A673 (cell line): ENCODE results near the gene ADGRD1. TPM values are rescaled to one million over a fixed set of nuclear protein-coding genes. Genes with fewer than 3 reads are reported as not detected.

Experiments
- BruUV-seq: library from RNA; stranded (reverse); fragments of 400-500 nt; replicated peaks from 2 replicates; lab custom pipeline; 2021; lab: Mats Ljungman, UMichigan
- CTCF ChIA-PET: fragments of 300-600 bp; sonication (Branson Sonifier 250); formaldehyde crosslinking; loops from one replicate; lab custom pipeline; 2022; ENCODE audit warnings: antibody characterized with exemption; lab: Charles Lee
- POLR2A ChIA-PET: fragments of 300-600 bp; sonication (Branson Sonifier 250); formaldehyde crosslinking; loops from one replicate; lab custom pipeline; 2022; ENCODE audit warnings: antibody characterized with exemption; ENCODE audit not compliant: low non-redundant PET; lab: Charles Lee
- DNase-seq: peaks from one replicate; pipeline ENCODE4 v3.0.0-alpha.2; 2015; ENCODE audit warnings: low spot score
- H3K27ac ChIP-seq: fragments of 200-600 bp; sonication (generic); 2 replicates; pipeline ENCODE4 v1.5.1; 2016; ENCODE audit warnings: mixed run types, low read depth, mild to moderate bottlenecking, mixed read lengths, antibody characterized with exemption, low read length; ENCODE audit not compliant: poor library complexity, severe bottlenecking
- H3K27me3 ChIP-seq: fragments of 200-600 bp; sonication (generic); replicated peaks from 2 replicates; pipeline ENCODE4 v1.6.1; 2017; ENCODE audit warnings: mixed run types, low read depth, mild to moderate bottlenecking, mixed read lengths, antibody characterized with exemption, low read length; ENCODE audit not compliant: insufficient read depth, poor library complexity
- H3K36me3 ChIP-seq: fragments of 200-600 bp; sonication (generic); 2 replicates; pipeline ENCODE4 v1.6.1; 2016; ENCODE audit warnings: mixed run types, mild to moderate bottlenecking, mixed read lengths, antibody characterized with exemption, low read length; ENCODE audit not compliant: insufficient read depth, poor library complexity, severe bottlenecking
- H3K4me1 ChIP-seq: fragments of 200-600 bp; sonication (generic); 2 replicates; pipeline ENCODE4 v1.6.1; 2017; ENCODE audit warnings: mixed run types, mild to moderate bottlenecking, mixed read lengths, antibody characterized with exemption, low read length; ENCODE audit not compliant: insufficient read depth, poor library complexity, severe bottlenecking
- H3K4me3 ChIP-seq: fragments of 200-600 bp; sonication (generic); 2 replicates; pipeline ENCODE4 v1.5.1; 2016; ENCODE audit warnings: low read depth, mixed run types, mild to moderate bottlenecking, mixed read lengths, low read length; ENCODE audit not compliant: poor library complexity, severe bottlenecking
- H3K9me3 ChIP-seq: fragments of 200-600 bp; sonication (generic); 2 replicates; pipeline ENCODE4 v1.6.1; 2016; ENCODE audit warnings: mixed run types, low read depth, mild to moderate bottlenecking, mixed read lengths, antibody characterized with exemption, low read length; ENCODE audit not compliant: poor library complexity, severe bottlenecking
- EZH2 ChIP-seq: fragments of 200-600 bp; sonication (generic); IDR thresholded peaks from 2 replicates; pipeline ENCODE4 v1.6.1; 2017; ENCODE audit warnings: borderline replicate concordance, low read depth, mild to moderate bottlenecking, mixed read lengths, antibody characterized with exemption, low read length; ENCODE audit not compliant: poor library complexity, severe bottlenecking
- intact Hi-C: fragments of 100-400 bp; cut with micrococcal nuclease; formaldehyde crosslinking; loops from one replicate; pipeline ENCODE4 v1.10.0; 2022; ENCODE audit not compliant: unreplicated experiment
- total RNA-seq: library from RNA; stranded (reverse); gene quantifications from 2 replicates; pipeline ENCODE4 v1.2.3, GENCODE V29; 2021
- TF ChIP-seq, protein P1 (sequence below): fragments of 300-800, 200-600 bp; sonication (generic); conservative IDR thresholded peaks from 2 replicates; pipeline ENCODE4 v1.5.1; 2017; ENCODE audit warnings: low read depth, mild to moderate bottlenecking, antibody characterized with exemption, low read length, moderate library complexity, mixed read lengths

Gene ADGRD1
- total RNA-seq, 1 experiment from 2014 or later, result not detected

DNA sequence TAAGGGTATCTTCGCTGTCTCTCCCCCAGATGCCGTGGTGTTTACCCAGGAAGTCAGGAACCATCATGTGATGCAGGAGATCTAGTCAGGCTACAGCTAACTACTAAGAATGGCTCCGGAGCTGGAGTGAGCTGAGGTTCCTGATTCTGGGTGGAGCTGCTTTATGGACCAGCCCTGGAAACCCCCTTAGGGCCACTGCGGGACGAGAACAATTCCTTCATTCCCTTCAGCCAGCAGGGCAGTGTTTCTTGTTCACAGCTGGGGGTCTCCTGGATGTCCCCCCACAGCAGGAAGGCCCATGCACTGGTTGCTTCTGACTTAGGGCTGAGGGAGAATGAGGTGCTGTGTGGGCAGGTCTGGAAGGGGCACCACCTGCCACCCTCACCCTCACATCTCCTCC lies 199.3 kb downstream of the ADGRD1 start:
- Histone ChIP-seq H3K4me3 (no peak overlapping the region), H3K4me1 (no peaks in the 10 kb centered on the region), H3K27ac (no peak overlapping the region), H3K27me3 (peaks cover 45% of the 10 kb centered on the region), H3K9me3 (no peaks in the 10 kb centered on the region), H3K36me3 (no peaks in the 10 kb centered on the region)
- POLR2A ChIA-PET, result no interaction called here
- intact Hi-C loops, result no loop called here
- TF ChIP-seq, protein P1, sequence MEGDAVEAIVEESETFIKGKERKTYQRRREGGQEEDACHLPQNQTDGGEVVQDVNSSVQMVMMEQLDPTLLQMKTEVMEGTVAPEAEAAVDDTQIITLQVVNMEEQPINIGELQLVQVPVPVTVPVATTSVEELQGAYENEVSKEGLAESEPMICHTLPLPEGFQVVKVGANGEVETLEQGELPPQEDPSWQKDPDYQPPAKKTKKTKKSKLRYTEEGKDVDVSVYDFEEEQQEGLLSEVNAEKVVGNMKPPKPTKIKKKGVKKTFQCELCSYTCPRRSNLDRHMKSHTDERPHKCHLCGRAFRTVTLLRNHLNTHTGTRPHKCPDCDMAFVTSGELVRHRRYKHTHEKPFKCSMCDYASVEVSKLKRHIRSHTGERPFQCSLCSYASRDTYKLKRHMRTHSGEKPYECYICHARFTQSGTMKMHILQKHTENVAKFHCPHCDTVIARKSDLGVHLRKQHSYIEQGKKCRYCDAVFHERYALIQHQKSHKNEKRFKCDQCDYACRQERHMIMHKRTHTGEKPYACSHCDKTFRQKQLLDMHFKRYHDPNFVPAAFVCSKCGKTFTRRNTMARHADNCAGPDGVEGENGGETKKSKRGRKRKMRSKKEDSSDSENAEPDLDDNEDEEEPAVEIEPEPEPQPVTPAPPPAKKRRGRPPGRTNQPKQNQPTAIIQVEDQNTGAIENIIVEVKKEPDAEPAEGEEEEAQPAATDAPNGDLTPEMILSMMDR, result no peak
- no peak for TF ChIP-seq EZH2
- DNase-seq, result no peak
- BruUV-seq, result no TSS peak
- CTCF ChIA-PET, result no interaction called here

- Histone ChIP-seq H3K27ac (no peak overlapping the region), H3K9me3 (no peaks in the 10 kb centered on the region), H3K4me1 (no peaks in the 10 kb centered on the region), H3K4me3 (no peak overlapping the region), H3K36me3 (no peaks in the 10 kb centered on the region), H3K27me3 (peaks cover 37% of the 10 kb centered on the region)
- no peak for TF ChIP-seq EZH2
- TF ChIP-seq, protein P1, result no peak
- intact Hi-C loops, result no loop called here
- no peak for DNase-seq
- ChIA-PET CTCF (no interaction called here), POLR2A (no interaction called here)
- BruUV-seq, result no TSS peak
Observed at GRCh38 chr12:131153956-131154355, 200.2 kb downstream of the ADGRD1 start.

DNA sequence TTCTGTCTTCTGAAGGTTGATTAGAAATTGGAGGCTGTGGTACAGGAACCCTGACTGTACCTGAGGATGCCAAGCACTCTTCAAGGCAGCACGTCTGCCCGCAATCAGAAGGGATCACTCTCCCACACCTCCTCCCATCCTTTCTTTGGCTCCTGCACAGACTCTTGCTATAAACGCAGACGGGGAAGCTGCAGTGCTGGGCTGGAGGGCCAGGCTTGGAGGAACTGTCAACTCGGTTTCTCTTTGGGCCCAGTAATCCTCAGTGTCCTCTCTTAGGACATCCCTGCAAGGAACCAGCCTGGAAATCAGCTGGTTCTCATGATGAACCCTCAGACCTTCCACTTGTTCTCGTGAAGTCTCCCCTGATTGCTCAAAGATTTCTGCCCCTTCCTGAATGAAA lies 201.4 kb downstream of the ADGRD1 start:
- CTCF ChIA-PET, result no interaction called here
- H3K27ac ChIP-seq, result no peak overlapping the region
- peaks cover 33% of the 10 kb centered on the region for H3K27me3 ChIP-seq
- no peaks in the 10 kb centered on the region for H3K36me3 ChIP-seq
- POLR2A ChIA-PET, result no interaction called here
- no peak overlapping the region for H3K4me3 ChIP-seq
- H3K9me3 ChIP-seq, result no peaks in the 10 kb centered on the region
- no peak for DNase-seq
- H3K4me1 ChIP-seq, result no peaks in the 10 kb centered on the region
- no TSS peak for BruUV-seq
- TF ChIP-seq, protein P1, result no peak
- no peak for TF ChIP-seq EZH2
- intact Hi-C loops, result no loop called here
